Panc1 (cell line): ENCODE measurements around the gene KRTAP10-9. TPM values are rescaled to one million over a fixed set of nuclear protein-coding genes. Genes with fewer than 3 reads are reported as not detected.

Experiments
- ATAC-seq: fragments of 200-7000 bp; cut with Tn5 transposase; 2 replicates; pipeline ENCODE4 v1.9.1; 2020; ENCODE audit warnings: mild to moderate bottlenecking, moderate library complexity
- BruUV-seq: library from RNA; stranded (reverse); fragments of 400-500 nt; replicated peaks from 2 replicates; lab custom pipeline; 2021; lab: Mats Ljungman, UMichigan
- CTCF ChIA-PET: fragments of 300-600 bp; sonication (Branson Sonifier 250); formaldehyde crosslinking; loops from one replicate; lab custom pipeline; 2022; ENCODE audit warnings: antibody characterized with exemption; lab: Charles Lee
- POLR2A ChIA-PET: fragments of 300-600 bp; sonication (Branson Sonifier 250); formaldehyde crosslinking; loops from one replicate; lab custom pipeline; 2022; ENCODE audit warnings: antibody characterized with exemption; lab: Charles Lee
- DNase-seq: peaks from one replicate; pipeline ENCODE4 v3.0.0-alpha.2; 2010; ENCODE audit warnings: low read depth, low spot score
- H3K27ac ChIP-seq: 2 replicates; pipeline ENCODE4 v1.5.1; 2011; ENCODE audit warnings: mild to moderate bottlenecking, low read length, inconsistent platforms
- H3K27me3 ChIP-seq: fragments of 200-500 bp; sonication (Bioruptor generic); 2 replicates; pipeline ENCODE4 v1.6.0; 2014; ENCODE audit warnings: low read length, inconsistent platforms; ENCODE audit not compliant: control insufficient read depth, insufficient read depth
- H3K36me3 ChIP-seq: fragments of 200-500 bp; sonication (Bioruptor generic); 2 replicates; pipeline ENCODE4 v1.5.1; 2014; ENCODE audit warnings: inconsistent platforms, mild to moderate bottlenecking, low read length, moderate library complexity; ENCODE audit not compliant: control insufficient read depth, insufficient read depth
- H3K4me1 ChIP-seq: 2 replicates; pipeline ENCODE4 v1.5.1; 2011; ENCODE audit warnings: inconsistent platforms, mild to moderate bottlenecking, low read length, moderate library complexity; ENCODE audit not compliant: control insufficient read depth, insufficient read depth
- H3K4me3 ChIP-seq, 2 experiments: 2 replicates each; pipeline ENCODE4 v1.5.1; 2011 to 2012; ENCODE audit warnings: low read depth in 2 of 2, low read length in 2 of 2, mild to moderate bottlenecking in 2 of 2, inconsistent platforms in 1 of 2, moderate library complexity in 1 of 2
- H3K9me3 ChIP-seq: fragments of 200-500 bp; sonication (Bioruptor generic); 2 replicates; pipeline ENCODE4 v1.5.1; 2014; ENCODE audit warnings: low read depth, mild to moderate bottlenecking, inconsistent platforms, low read length, moderate library complexity; ENCODE audit not compliant: control insufficient read depth, insufficient read depth
- POLR2AphosphoS5 ChIP-seq: IDR thresholded peaks from 2 replicates; pipeline ENCODE4 v1.6.1; 2012; ENCODE audit warnings: mild to moderate bottlenecking, low read depth, low read length, moderate library complexity
- SIN3A ChIP-seq: IDR thresholded peaks from 2 replicates; pipeline ENCODE4 v1.6.1; 2012; ENCODE audit warnings: low read depth, mild to moderate bottlenecking, low read length, moderate library complexity, borderline replicate concordance; ENCODE audit not compliant: insufficient read depth
- TCF7L2 ChIP-seq: IDR thresholded peaks from 2 replicates; pipeline ENCODE4 v1.6.1; 2011; ENCODE audit warnings: mild to moderate bottlenecking, low read depth, low read length, inconsistent platforms
- in situ Hi-C: cut with HindIII; loops from 2 replicates; pipeline ENCODE4 v1.10.0; 2016; ENCODE audit warnings: low sequenced_read_pairs, low pct_unique_long_range_greater_than_20kb
- intact Hi-C: fragments of 100-400 bp; cut with micrococcal nuclease; formaldehyde crosslinking; loops from one replicate; pipeline ENCODE4 v1.10.0; 2022; ENCODE audit not compliant: unreplicated experiment
- total RNA-seq: library from RNA; stranded (reverse); gene quantifications from one replicate; pipeline ENCODE4 v1.2.1, GENCODE V29; 2021; ENCODE audit not compliant: unreplicated experiment
- TF ChIP-seq, protein P1 (sequence below), 2 experiments: IDR thresholded peaks; 2 replicates each; pipeline ENCODE4 v1.6.1; 2011 to 2012; ENCODE audit warnings: low read depth in 2 of 2, control low read depth in 1 of 2, low read length in 1 of 2, mild to moderate bottlenecking in 1 of 2, moderate library complexity in 1 of 2; ENCODE audit not compliant: insufficient read depth in 1 of 2
- TF ChIP-seq, protein P2 (sequence below): fragments of 450-650 bp; IDR thresholded peaks from 2 replicates; pipeline ENCODE4 v1.5.1; 2017; ENCODE audit warnings: mild to moderate bottlenecking

KRTAP10-9 gene
- total RNA-seq, 1 experiment from 2014 or later, result not detected

DNA sequence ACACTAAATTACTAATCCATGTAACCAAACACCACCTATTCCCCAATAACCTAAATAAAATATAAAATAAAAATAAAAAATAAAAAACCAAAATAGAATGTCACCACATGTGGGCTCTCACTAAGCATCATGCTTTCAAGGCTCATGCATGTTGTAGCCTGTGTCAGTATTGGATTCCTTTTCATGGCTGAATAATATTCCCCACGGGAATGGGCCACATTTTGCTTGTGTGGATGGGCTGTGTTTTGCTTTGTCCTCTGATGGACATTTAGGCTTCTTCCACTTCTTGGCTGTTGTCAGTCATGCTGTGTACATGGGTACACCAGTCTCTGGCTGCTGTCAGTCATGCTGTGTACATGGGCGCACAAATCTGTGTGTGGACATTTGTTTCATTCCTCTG, 37.8 kb upstream of the KRTAP10-9 start:
- no peak overlapping the region for H3K4me3 ChIP-seq
- no peaks in the 10 kb centered on the region for H3K9me3 ChIP-seq
- POLR2A ChIA-PET, result no interaction called here
- CTCF ChIA-PET, result no interaction called here
- peaks cover 4% of the 10 kb centered on the region for H3K27me3 ChIP-seq
- H3K36me3 ChIP-seq, result no peaks in the 10 kb centered on the region
- no peaks in the 10 kb centered on the region for H3K4me1 ChIP-seq
- H3K27ac ChIP-seq, result no peak overlapping the region
- no TSS peak for BruUV-seq
- intact Hi-C loops (no loop called here), in situ Hi-C loops (no loop called here)
- no peak for DNase-seq
- TF ChIP-seq POLR2AphosphoS5 (no peak), TCF7L2 (no peak)
- TF ChIP-seq, protein P1, sequence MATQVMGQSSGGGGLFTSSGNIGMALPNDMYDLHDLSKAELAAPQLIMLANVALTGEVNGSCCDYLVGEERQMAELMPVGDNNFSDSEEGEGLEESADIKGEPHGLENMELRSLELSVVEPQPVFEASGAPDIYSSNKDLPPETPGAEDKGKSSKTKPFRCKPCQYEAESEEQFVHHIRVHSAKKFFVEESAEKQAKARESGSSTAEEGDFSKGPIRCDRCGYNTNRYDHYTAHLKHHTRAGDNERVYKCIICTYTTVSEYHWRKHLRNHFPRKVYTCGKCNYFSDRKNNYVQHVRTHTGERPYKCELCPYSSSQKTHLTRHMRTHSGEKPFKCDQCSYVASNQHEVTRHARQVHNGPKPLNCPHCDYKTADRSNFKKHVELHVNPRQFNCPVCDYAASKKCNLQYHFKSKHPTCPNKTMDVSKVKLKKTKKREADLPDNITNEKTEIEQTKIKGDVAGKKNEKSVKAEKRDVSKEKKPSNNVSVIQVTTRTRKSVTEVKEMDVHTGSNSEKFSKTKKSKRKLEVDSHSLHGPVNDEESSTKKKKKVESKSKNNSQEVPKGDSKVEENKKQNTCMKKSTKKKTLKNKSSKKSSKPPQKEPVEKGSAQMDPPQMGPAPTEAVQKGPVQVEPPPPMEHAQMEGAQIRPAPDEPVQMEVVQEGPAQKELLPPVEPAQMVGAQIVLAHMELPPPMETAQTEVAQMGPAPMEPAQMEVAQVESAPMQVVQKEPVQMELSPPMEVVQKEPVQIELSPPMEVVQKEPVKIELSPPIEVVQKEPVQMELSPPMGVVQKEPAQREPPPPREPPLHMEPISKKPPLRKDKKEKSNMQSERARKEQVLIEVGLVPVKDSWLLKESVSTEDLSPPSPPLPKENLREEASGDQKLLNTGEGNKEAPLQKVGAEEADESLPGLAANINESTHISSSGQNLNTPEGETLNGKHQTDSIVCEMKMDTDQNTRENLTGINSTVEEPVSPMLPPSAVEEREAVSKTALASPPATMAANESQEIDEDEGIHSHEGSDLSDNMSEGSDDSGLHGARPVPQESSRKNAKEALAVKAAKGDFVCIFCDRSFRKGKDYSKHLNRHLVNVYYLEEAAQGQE (IDR thresholded peaks at IDR 0.05; ENCODE audit: insufficient read depth in 1 of 2, low read depth in 2 of 2, low read length in 1 of 2), result no peak
- ATAC-seq, result no peak

DNA sequence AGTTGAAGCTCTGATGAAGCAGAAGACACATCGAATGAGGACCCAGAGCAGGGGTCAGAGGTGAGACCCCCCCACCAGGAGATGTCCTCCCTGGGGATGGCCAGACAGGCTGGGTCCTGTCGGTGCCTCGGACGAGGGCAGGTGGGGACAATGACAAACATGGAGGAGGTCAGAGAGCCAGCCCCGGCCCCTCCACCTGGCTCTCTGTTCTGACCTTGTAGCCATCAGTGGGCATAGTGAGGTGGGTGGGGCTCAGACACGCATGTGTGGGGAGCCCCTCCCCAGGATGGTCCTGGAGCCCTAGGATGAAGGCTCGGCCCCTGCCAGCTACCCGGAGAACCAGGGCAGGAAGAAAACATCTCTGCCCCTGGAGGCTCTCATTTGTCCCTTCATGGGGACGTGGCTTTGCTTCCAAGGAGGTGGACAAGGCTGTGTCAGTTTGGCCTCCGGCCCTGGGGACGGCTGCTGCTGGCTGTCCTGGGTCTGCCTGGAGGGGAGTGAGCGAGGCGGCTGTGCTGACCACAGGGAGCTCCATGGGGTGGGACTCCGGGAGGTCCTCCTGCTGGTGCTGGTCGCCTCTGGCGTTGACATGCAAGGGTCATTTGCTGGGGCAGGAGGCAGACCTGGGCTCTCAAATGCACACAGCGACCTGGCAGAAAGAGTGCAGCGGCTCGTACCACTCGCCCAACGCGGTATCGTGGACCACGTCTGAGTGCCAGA, 37.1 kb upstream of the KRTAP10-9 start:
- peak; percentile 23; the same call in 1 of the 2 replicates for ATAC-seq

More for the DNA sequence above, 37.1 kb upstream of the KRTAP10-9 start:
- no peaks in the 10 kb centered on the region for H3K4me1 ChIP-seq
- no peak for DNase-seq
- in situ Hi-C loops (no loop called here), intact Hi-C loops (no loop called here)
- no peak overlapping the region for H3K4me3 ChIP-seq
- BruUV-seq, result no TSS peak
- ChIA-PET CTCF (no interaction called here), POLR2A (no interaction called here)
- H3K9me3 ChIP-seq, result no peaks in the 10 kb centered on the region
- no peaks in the 10 kb centered on the region for H3K36me3 ChIP-seq
- TF ChIP-seq, protein P2, sequence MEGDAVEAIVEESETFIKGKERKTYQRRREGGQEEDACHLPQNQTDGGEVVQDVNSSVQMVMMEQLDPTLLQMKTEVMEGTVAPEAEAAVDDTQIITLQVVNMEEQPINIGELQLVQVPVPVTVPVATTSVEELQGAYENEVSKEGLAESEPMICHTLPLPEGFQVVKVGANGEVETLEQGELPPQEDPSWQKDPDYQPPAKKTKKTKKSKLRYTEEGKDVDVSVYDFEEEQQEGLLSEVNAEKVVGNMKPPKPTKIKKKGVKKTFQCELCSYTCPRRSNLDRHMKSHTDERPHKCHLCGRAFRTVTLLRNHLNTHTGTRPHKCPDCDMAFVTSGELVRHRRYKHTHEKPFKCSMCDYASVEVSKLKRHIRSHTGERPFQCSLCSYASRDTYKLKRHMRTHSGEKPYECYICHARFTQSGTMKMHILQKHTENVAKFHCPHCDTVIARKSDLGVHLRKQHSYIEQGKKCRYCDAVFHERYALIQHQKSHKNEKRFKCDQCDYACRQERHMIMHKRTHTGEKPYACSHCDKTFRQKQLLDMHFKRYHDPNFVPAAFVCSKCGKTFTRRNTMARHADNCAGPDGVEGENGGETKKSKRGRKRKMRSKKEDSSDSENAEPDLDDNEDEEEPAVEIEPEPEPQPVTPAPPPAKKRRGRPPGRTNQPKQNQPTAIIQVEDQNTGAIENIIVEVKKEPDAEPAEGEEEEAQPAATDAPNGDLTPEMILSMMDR, result no peak
- TF ChIP-seq POLR2AphosphoS5 (no peak), SIN3A (no peak), TCF7L2 (no peak)
- TF ChIP-seq, protein P1 (IDR thresholded peaks at IDR 0.05; ENCODE audit: insufficient read depth in 1 of 2, low read depth in 2 of 2, low read length in 1 of 2), result no peak
- H3K27me3 ChIP-seq, result no peaks in the 10 kb centered on the region; the same call in none of the 2 replicates
- no peak overlapping the region for H3K27ac ChIP-seq
